Adrenal gland (tissue), 5 donors: ENCODE measurements around the gene HDAC11.

ENCODE experiments used
- CTCF ChIP-seq, 6 experiments: fragments of 450-650 bp in 4 of 6; fragments of 200-600 bp in 2 of 6; sonication (generic) in 1 of 6; IDR thresholded peaks; 1 replicate in 5 of 6; 2 replicates in 1 of 6; pipeline versions ENCODE4 v1.5.1 to v1.8.0; 2016 to 2021; ENCODE audit warnings: antibody characterized with exemption in 6 of 6, mild to moderate bottlenecking in 2 of 6, moderate library complexity in 1 of 6
- POLR2A ChIP-seq, 2 donors: fragments of 450-650 bp; IDR thresholded peaks; one replicate each; pipeline ENCODE4 v1.6.1; 2017; ENCODE audit warnings: antibody characterized with exemption in 2 of 2, mild to moderate bottlenecking in 2 of 2, moderate library complexity in 1 of 2
- donor health status: DM: no; HTN: no; CAD: no.

GRCh38 chr3:13507247-13507569 lies 27.1 kb downstream of the HDAC11 start:
- TF ChIP-seq CTCF (IDR thresholded peaks at IDR 0.05): no peak
- no peak for TF ChIP-seq POLR2A (IDR thresholded peaks at IDR 0.05)
